IPS DF 6.9 (cell line): Measurements from ENCODE around the gene IGF2BP2.
"Not testable (repeated sequence)": the region's sequence is repeated elsewhere in the genome, so short reads cannot be mapped to it uniquely, and the experiment has no call there.

Experiments
- DNase-seq: peaks from one replicate; pipeline ENCODE4 v3.0.0-alpha.2; 2013; ENCODE audit warnings: low read depth, low spot score
- H3K27ac ChIP-seq: one replicate; pipeline ENCODE4 v1.5.1; 2013; ENCODE audit warnings: low read length, control low read depth
- H3K27me3 ChIP-seq: 2 replicates; pipeline ENCODE4 v1.6.1; 2013; ENCODE audit warnings: mild to moderate bottlenecking, low read length; ENCODE audit not compliant: control insufficient read depth, insufficient read depth
- H3K36me3 ChIP-seq: 2 replicates; pipeline ENCODE4 v1.6.1; 2013; ENCODE audit warnings: low read length; ENCODE audit not compliant: control insufficient read depth, insufficient read depth
- H3K4me1 ChIP-seq: 2 replicates; pipeline ENCODE4 v1.6.1; 2013; ENCODE audit warnings: low read length; ENCODE audit not compliant: control insufficient read depth, insufficient read depth
- H3K4me3 ChIP-seq: 2 replicates; pipeline ENCODE4 v1.5.1; 2013; ENCODE audit warnings: mild to moderate bottlenecking, low read length
- H3K9me3 ChIP-seq: 2 replicates; pipeline ENCODE4 v1.6.1; 2013; ENCODE audit warnings: low read length, inconsistent platforms; ENCODE audit not compliant: control insufficient read depth, insufficient read depth
- WGBS: extraction: QIAGEN DNeasy Blood & Tissue Kit; methylation state at CpG from one replicate; pipeline ENCODE4 v1.1.7; 2013; ENCODE audit warnings: mixed read lengths, missing lambda C conversion rate; ENCODE audit not compliant: insufficient read length, insufficient coverage; 5-methylcytosine and 5-hydroxymethylcytosine counted together

IGF2BP2 gene

DNA sequence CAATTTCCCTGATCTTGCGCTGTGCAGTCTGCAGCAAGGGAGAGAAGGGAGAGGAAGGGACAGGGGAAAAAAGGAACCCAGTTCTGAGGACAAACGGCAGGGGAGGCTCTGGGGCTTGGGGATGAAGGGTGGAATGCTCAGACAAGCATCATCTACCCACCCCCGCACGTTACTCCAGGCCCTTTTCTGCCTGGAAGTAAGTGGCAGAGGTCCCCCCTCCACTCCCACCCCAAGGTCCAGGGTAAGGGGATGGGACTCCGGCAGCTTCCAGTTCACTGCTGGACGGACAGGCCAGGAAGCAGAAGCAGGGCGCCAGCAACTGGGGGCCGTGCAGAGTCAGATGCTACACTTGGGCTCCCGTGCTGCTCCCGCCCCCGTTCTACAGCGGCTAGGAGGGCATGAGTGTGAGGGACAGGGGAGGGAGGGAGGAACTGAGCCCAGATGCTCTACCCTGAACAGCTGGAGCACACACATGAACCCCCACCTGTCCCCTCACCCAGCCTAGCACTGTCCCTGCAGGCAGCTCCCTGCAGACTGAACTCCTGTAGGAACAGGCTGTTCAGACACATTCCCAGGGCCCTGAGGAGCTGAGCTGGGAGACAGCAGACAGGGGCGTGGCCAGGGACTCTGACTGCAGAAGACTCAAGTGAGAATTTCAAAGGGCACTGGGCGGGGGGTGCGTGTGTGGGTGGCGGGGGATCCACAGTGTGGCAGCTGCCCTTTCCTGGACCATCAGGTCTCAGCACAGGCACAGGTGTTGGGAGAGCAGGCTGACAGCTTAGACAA lies 179.1 kb downstream of the IGF2BP2 start:
- WGBS = no CpG with 5 or more reads among the region's 16 CpGs
- no peak for DNase-seq
- no peak overlapping the region for H3K27ac ChIP-seq
- H3K4me3 ChIP-seq = no peak overlapping the region
- H3K36me3 ChIP-seq = peaks cover 16% of the 10 kb centered on the region; the same call in 1 of the 2 replicates
- H3K4me1 ChIP-seq = no peaks in the 10 kb centered on the region
- no peaks in the 10 kb centered on the region for H3K27me3 ChIP-seq
- no peaks in the 10 kb centered on the region for H3K9me3 ChIP-seq

DNA sequence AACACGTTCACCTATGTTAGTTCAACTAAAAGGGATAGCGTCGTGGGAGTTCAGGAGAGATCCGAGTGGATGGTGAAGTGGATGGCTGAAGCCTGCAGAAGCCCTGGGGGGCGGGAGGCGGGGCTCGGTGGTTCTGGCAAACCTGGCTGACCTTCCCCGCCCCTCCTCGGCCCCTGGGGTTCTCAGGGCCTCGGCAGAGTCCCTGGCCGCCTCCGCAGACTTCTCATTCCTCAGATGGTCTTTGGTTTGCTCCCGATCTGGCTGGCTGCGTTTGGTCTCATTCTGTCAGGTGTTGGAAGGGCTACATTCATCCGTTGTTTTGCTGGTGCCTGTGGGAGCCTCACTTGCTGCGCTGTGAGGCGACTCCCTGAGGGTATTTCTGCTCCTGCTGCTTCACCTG lies 179.7 kb downstream of the IGF2BP2 start:
- peaks cover 16% of the 10 kb centered on the region; the same call in 1 of the 2 replicates for H3K36me3 ChIP-seq
- not testable (repeated sequence) for H3K27ac ChIP-seq, H3K4me1 ChIP-seq, H3K9me3 ChIP-seq, DNase-seq, H3K27me3 ChIP-seq, H3K4me3 ChIP-seq
- no CpG with 5 or more reads among the region's 17 CpGs for WGBS

DNA sequence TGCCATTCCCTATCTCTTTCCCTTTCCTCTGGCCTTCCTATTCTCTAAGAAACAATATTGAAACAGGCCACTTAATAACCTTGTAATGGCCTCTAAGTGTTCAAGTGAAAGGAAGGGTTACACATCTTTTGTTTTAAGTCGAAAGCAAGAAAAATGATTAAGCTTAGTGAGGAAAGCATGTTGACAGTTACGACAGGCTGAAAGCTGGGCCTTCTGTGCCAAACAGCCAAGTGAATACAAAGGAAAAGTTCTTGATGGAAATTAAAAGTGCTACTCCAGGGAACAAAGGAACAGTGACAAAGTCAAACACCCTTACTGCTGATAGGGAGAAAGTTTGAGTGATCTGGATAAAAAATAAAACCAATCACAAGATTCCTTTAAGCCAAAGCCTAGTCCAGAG lies 184.5 kb downstream of the IGF2BP2 start:
- no peaks in the 10 kb centered on the region for H3K27me3 ChIP-seq
- no peak for DNase-seq
- no peaks in the 10 kb centered on the region for H3K4me1 ChIP-seq
- no peaks in the 10 kb centered on the region for H3K9me3 ChIP-seq
- no peak overlapping the region for H3K4me3 ChIP-seq
- H3K27ac ChIP-seq = no peak overlapping the region
- WGBS = no CpG with 5 or more reads among the region's 2 CpGs
- peaks cover under 1% of the 10 kb centered on the region; the same call in 1 of the 2 replicates for H3K36me3 ChIP-seq

DNA sequence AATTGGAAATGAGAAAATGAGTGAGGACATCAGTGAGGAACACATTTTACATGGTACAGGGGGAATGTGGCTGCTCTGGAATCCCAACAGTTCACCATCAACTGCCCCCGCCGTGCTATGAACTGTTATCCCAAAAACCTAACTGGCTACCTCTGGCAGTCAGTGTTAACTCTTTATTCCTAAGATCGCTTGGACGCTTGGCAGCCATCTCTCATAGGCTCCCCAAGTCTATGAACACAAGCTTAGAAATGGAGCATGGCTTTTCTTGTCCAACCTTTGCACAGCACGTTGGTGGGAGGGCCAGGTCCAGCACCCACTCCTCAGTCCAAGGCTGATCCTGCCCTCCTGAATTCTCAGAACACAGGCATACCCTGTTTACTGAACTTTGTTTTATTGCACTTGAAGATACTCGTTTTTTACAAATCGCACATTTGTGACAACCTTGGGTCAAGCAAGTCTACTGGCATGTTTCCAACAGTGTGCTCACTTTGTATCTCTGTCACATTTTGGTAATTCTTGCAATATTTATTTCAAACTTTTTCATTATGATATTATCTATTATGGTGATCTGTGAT lies 185.1 kb downstream of the IGF2BP2 start:
- Histone ChIP-seq H3K27me3 (no peaks in the 10 kb centered on the region), H3K36me3 (no peaks in the 10 kb centered on the region; the same call in 1 of the 2 replicates), H3K9me3 (no peaks in the 10 kb centered on the region), H3K4me3 (no peak overlapping the region), H3K27ac (no peak overlapping the region), H3K4me1 (no peaks in the 10 kb centered on the region)
- DNase-seq = no peak
- WGBS = no CpG with 5 or more reads among the region's 7 CpGs

DNA sequence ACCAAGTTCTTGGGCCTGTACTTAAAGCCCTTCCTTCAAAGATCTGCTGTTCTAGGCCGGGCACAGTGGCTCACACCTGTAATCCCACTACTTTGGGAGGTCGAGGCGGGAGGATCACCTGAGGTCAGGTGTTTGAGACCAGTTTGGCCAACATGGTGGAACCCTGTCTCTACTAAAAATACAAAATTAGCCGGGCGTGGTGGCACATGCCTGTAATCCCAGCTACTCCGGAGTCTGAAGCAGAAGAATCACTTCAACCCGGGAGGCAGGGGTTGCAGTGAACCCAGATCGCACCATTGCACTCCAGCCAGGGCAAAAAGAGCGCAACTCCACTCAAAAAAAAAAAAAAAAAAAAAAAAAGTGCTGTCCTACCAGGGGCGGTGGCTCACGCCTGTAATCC lies 186.2 kb downstream of the IGF2BP2 start:
- H3K27ac ChIP-seq, H3K27me3 ChIP-seq, DNase-seq, H3K4me1 ChIP-seq, H3K9me3 ChIP-seq, H3K4me3 ChIP-seq, H3K36me3 ChIP-seq: not testable (repeated sequence)
- no CpG with 5 or more reads among the region's 11 CpGs for WGBS

DNA sequence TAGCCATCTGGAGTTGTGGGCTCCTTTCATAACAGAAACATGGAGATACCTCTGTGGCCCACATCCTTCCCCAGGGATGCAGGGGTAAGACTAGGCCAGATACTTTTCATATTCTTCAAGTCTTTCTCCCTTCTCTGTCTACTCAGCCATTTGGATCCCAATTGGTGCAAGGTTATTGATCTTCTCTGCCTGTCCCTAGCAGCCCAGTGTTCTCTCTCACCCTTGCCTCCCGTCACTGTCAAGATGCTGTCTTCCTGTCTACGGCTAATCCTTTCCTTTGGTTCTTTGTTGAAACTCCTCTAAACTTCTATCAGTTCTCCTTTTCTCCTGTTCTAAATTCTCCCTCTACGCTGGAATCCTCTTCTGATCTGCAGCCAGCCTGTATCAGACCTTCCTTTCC lies 187.5 kb downstream of the IGF2BP2 start:
- Histone ChIP-seq H3K27ac (no peak overlapping the region), H3K4me3 (no peak overlapping the region), H3K4me1 (no peaks in the 10 kb centered on the region), H3K36me3 (no peaks in the 10 kb centered on the region), H3K9me3 (no peaks in the 10 kb centered on the region), H3K27me3 (no peaks in the 10 kb centered on the region)
- no CpG with 5 or more reads among the region's 3 CpGs for WGBS
- no peak for DNase-seq

DNA sequence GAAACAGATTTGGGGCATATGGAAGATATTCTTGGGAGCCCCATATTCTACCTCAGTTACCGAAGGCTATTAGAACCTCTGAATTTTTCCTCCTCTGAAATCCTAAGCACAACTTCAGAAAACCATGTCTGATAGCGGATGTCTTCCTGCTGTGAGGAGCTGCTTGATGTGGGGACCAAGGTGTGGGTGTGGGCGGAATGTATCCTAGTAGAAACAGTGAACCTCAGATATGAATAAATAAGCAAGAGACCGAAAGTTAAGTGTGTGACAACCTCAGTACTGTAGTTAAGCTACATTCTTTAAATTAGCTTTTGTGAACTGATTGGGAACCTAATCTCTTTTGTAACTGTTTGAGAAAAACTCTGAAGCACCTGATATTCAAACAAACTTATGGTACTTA lies 191.8 kb downstream of the IGF2BP2 start:
- no peak for DNase-seq
- no CpG with 5 or more reads among the region's 4 CpGs for WGBS
- H3K27ac ChIP-seq = no peak overlapping the region
- H3K9me3 ChIP-seq = no peaks in the 10 kb centered on the region
- H3K4me3 ChIP-seq = no peak overlapping the region
- no peaks in the 10 kb centered on the region for H3K4me1 ChIP-seq
- H3K36me3 ChIP-seq = peaks cover 9% of the 10 kb centered on the region; the same call in 1 of the 2 replicates
- H3K27me3 ChIP-seq = no peaks in the 10 kb centered on the region

DNA sequence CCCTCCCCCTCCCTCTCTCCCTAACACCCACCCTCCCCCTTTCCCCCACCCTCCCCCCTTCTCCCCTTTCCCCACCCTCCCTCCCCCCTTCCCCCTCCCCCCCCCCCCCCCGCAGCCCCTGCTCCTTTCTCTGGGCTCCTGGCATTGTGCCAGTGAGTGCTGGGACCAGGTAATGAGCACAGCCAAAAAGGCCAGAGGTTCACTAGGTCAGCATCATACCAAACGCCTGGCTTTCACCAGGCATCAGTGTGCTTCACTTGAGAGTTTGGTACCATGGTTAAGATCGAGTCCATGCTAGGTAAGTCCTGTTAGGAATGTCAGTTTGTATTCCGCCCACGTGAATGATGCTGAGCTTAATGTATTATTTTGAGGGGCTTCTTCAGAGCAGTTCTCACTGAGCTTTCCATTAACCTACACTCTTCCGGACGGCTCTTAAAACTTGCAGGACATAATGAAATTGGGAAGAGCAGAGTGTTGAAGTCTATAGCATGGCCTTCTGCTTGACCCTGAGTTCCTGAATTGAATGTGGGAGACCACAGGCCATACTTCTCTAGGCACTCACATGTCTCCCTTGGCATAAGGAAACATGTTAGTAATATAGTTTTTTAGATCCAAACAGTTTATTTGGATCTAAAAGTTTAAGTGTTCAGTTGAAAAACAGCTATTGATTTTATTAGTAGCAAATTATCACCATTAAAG lies 193.2 kb downstream of the IGF2BP2 start:
- no peaks in the 10 kb centered on the region for H3K27me3 ChIP-seq
- WGBS = no CpG with 5 or more reads among the region's 7 CpGs
- no peak overlapping the region for H3K4me3 ChIP-seq
- peaks cover 9% of the 10 kb centered on the region; the same call in 1 of the 2 replicates for H3K36me3 ChIP-seq
- H3K4me1 ChIP-seq = no peaks in the 10 kb centered on the region
- no peaks in the 10 kb centered on the region for H3K9me3 ChIP-seq
- no peak for DNase-seq
- H3K27ac ChIP-seq = no peak overlapping the region

DNA sequence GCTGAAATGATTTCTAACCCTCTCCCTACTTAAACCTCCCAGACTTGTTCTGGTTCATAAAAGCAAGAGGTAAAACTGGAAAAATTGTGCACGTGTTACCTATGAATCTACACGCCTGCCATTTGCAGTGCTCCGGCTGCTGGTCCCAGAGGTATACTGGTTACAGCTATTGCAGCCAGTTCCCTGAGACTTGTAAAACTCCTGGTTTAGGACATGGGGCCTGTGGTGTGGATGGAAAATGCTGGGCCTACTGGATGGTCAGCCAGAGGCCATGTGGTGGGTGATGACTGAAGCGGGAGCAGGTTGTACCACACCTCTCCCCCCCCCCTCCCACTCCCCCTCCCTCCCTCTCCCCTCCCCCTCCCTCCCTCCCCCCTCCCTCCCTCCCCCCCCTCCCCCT lies 193.7 kb downstream of the IGF2BP2 start:
- Histone ChIP-seq H3K4me3 (no peak overlapping the region), H3K9me3 (no peaks in the 10 kb centered on the region), H3K27me3 (no peaks in the 10 kb centered on the region), H3K4me1 (no peaks in the 10 kb centered on the region), H3K27ac (no peak overlapping the region), H3K36me3 (peaks cover 9% of the 10 kb centered on the region; the same call in 1 of the 2 replicates)
- WGBS = no CpG with 5 or more reads among the region's 4 CpGs
- DNase-seq = no peak

DNA sequence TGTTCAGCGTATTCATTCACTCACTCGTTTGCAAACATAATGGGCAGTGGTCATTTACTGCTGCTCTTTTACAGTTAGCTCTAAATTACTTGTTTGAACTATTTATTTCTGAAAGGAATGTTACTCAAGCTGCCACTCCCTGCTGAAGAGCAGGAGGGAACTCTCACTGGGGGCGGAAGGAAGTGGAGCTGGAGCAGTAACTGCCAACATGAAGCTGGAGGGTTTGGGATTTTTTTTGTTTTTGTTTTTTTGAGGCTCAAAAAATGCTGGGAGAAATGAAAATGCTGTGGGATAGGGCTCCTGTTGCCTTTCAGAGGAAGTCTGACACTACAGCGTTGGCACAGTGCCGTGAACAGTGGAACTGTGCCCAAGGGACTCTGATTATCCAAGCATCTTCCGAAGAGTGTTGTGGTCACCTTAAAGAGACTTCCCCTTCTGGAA lies 194.6 kb downstream of the IGF2BP2 start:
- DNase-seq = no peak
- Histone ChIP-seq H3K27ac (no peak overlapping the region), H3K4me3 (no peak overlapping the region), H3K36me3 (peaks cover 13% of the 10 kb centered on the region; the same call in 1 of the 2 replicates), H3K4me1 (no peaks in the 10 kb centered on the region), H3K27me3 (no peaks in the 10 kb centered on the region), H3K9me3 (no peaks in the 10 kb centered on the region)
- WGBS = no CpG with 5 or more reads among the region's 6 CpGs
